CD4-positive, alpha-beta T cell treated with Interleukin-6 at 100 ng/mL for 8 hours (primary cell): Measurements from ENCODE around the gene C16orf54.
"Not testable (repeated sequence)": the region's sequence is repeated elsewhere in the genome, so short reads cannot be mapped to it uniquely, and the experiment has no call there.

Experiments
- DNase-seq: peaks from one replicate; pipeline ENCODE4 v3.0.0-alpha.2; 2020; ENCODE audit warnings: mixed read lengths, low spot score

C16orf54 gene

GRCh38 chr16:29767062-29767461 is 21.3 kb upstream of the C16orf54 start:
- DNase-seq = no peak

GRCh38 chr16:29766571-29766970 is 20.8 kb upstream of the C16orf54 start:
- no peak for DNase-seq

- no peak for DNase-seq
These were observed 19.6 kb upstream of the C16orf54 start for GRCh38 chr16:29765167-29766032.

GRCh38 chr16:29763326-29763725 is 17.5 kb upstream of the C16orf54 start:
- no peak for DNase-seq

GRCh38 chr16:29761882-29762281 is 16.1 kb upstream of the C16orf54 start:
- DNase-seq = no peak

GRCh38 chr16:29761280-29761651 is 15.5 kb upstream of the C16orf54 start:
- not testable (repeated sequence) for DNase-seq

GRCh38 chr16:29760567-29761279 is 14.9 kb upstream of the C16orf54 start:
- no peak for DNase-seq

- DNase-seq = no peak
These were observed 12.2 kb upstream of the C16orf54 start for GRCh38 chr16:29757950-29758466.

GRCh38 chr16:29757086-29757485 is 11.3 kb upstream of the C16orf54 start:
- not testable (repeated sequence) for DNase-seq

- DNase-seq = no peak
These were observed 10.9 kb upstream of the C16orf54 start for GRCh38 chr16:29756654-29757053.

GRCh38 chr16:29753516-29753915 is 7.7 kb upstream of the C16orf54 start:
- no peak for DNase-seq

GRCh38 chr16:29748760-29749149 is 3.0 kb upstream of the C16orf54 start:
- DNase-seq = not testable (repeated sequence)

- DNase-seq = no peak
These were observed 2.4 kb upstream of the C16orf54 start for GRCh38 chr16:29747947-29748759.

- DNase-seq = not testable (repeated sequence)
These were observed 728 bp upstream of the C16orf54 start for GRCh38 chr16:29746518-29746917.

- DNase-seq = peak; percentile 49
These were observed 503 bp downstream of the C16orf54 start for GRCh38 chr16:29745121-29745852.

- DNase-seq = no peak
These were observed 1.2 kb downstream of the C16orf54 start for GRCh38 chr16:29744541-29745101.

GRCh38 chr16:29743827-29744531 is 1.8 kb downstream of the C16orf54 start:
- DNase-seq = peak; percentile 49

- DNase-seq = no peak
These were observed 2.3 kb downstream of the C16orf54 start for GRCh38 chr16:29743475-29743826.

GRCh38 chr16:29742683-29743275 is 3.0 kb downstream of the C16orf54 start:
- DNase-seq = no peak

GRCh38 chr16:29740630-29741015 is 5.2 kb downstream of the C16orf54 start:
- DNase-seq = not testable (repeated sequence)
